Neutrophil (primary cell): Measurements from ENCODE around the gene IFT57.

Experiments
- H3K27ac ChIP-seq: fragments of 200-600 bp; sonication (generic); 2 replicates; pipeline ENCODE4 v1.5.1; 2016; ENCODE audit warnings: mild to moderate bottlenecking, moderate library complexity
- H3K27me3 ChIP-seq: fragments of 200-600 bp; sonication (generic); 2 replicates; pipeline ENCODE4 v1.6.0; 2016; ENCODE audit warnings: mild to moderate bottlenecking
- H3K36me3 ChIP-seq: fragments of 200-600 bp; sonication (generic); 2 replicates; pipeline ENCODE4 v1.5.1; 2017
- H3K4me1 ChIP-seq, 2 experiments: fragments of 200-600 bp in 1 of 2; sonication (generic) in 1 of 2; 1 replicate in 1 of 2; 2 replicates in 1 of 2; pipeline versions ENCODE4 v1.5.1 to v1.6.1; 2013 to 2016; ENCODE audit warnings: low read depth in 1 of 2, low read length in 1 of 2, mild to moderate bottlenecking in 1 of 2, moderate library complexity in 1 of 2; ENCODE audit not compliant: control insufficient read depth in 1 of 2, insufficient read depth in 1 of 2
- H3K4me3 ChIP-seq, 2 experiments: fragments of 200-600 bp in 1 of 2; sonication (generic) in 1 of 2; 1 replicate in 1 of 2; 2 replicates in 1 of 2; pipeline ENCODE4 v1.5.1; 2013 to 2016; ENCODE audit warnings: low read depth in 1 of 2, low read length in 1 of 2, mild to moderate bottlenecking in 1 of 2, moderate library complexity in 1 of 2
- H3K9me3 ChIP-seq: fragments of 200-600 bp; sonication (generic); 2 replicates; pipeline ENCODE4 v1.5.1; 2016
- TF ChIP-seq, protein P1 (sequence below): fragments of 200-600 bp; sonication (generic); IDR thresholded peaks from 2 replicates; pipeline ENCODE4 v1.5.1; 2016; ENCODE audit warnings: antibody characterized with exemption

Gene IFT57

GRCh38 chr3:108239082-108239481, 16.9 kb upstream of the IFT57 start:
- Histone ChIP-seq H3K4me1 (no peaks in the 10 kb centered on the region), H3K4me3 (no peak overlapping the region), H3K27ac (no peak overlapping the region), H3K27me3 (no peaks in the 10 kb centered on the region), H3K9me3 (no peaks in the 10 kb centered on the region), H3K36me3 (no peaks in the 10 kb centered on the region)
- TF ChIP-seq, protein P1, sequence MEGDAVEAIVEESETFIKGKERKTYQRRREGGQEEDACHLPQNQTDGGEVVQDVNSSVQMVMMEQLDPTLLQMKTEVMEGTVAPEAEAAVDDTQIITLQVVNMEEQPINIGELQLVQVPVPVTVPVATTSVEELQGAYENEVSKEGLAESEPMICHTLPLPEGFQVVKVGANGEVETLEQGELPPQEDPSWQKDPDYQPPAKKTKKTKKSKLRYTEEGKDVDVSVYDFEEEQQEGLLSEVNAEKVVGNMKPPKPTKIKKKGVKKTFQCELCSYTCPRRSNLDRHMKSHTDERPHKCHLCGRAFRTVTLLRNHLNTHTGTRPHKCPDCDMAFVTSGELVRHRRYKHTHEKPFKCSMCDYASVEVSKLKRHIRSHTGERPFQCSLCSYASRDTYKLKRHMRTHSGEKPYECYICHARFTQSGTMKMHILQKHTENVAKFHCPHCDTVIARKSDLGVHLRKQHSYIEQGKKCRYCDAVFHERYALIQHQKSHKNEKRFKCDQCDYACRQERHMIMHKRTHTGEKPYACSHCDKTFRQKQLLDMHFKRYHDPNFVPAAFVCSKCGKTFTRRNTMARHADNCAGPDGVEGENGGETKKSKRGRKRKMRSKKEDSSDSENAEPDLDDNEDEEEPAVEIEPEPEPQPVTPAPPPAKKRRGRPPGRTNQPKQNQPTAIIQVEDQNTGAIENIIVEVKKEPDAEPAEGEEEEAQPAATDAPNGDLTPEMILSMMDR: no peak

- Histone ChIP-seq H3K9me3 (no peaks in the 10 kb centered on the region), H3K27ac (no peak overlapping the region), H3K4me1 (no peaks in the 10 kb centered on the region), H3K27me3 (no peaks in the 10 kb centered on the region), H3K4me3 (no peak overlapping the region), H3K36me3 (no peaks in the 10 kb centered on the region)
- TF ChIP-seq, protein P1: no peak
Measured at GRCh38 chr3:108235290-108235689, 13.1 kb upstream of the IFT57 start.

DNA sequence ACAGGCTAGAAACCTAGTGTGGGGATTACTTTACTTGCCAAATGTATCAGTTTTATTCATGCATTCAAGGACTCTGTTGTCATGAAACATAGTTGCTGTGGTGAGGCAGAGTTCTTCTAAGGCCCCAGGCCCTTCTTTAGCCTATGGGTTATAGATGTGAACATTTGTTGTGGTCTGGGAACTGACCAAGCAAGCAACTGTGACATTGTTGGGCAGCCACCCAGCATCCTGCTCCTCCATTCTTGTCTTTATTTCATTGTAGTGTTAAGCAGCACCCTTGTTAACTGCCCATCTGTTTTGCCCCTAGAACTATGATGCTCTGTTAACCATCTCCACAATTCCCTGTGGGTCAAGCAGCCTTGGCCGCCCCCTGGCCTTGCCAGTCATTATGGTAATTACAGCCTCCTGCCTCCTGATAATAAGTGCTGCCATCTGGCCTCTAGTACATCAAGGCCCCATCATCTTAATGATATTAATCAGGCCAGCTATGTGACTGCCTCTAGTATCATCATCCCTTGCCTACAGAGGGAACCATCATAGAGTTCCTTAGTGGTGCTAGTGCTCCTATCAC, 12.2 kb upstream of the IFT57 start:
- Histone ChIP-seq H3K27ac (no peak overlapping the region), H3K27me3 (no peaks in the 10 kb centered on the region), H3K9me3 (no peaks in the 10 kb centered on the region), H3K4me3 (no peak overlapping the region), H3K36me3 (no peaks in the 10 kb centered on the region), H3K4me1 (no peaks in the 10 kb centered on the region)
- TF ChIP-seq, protein P1: no peak

DNA sequence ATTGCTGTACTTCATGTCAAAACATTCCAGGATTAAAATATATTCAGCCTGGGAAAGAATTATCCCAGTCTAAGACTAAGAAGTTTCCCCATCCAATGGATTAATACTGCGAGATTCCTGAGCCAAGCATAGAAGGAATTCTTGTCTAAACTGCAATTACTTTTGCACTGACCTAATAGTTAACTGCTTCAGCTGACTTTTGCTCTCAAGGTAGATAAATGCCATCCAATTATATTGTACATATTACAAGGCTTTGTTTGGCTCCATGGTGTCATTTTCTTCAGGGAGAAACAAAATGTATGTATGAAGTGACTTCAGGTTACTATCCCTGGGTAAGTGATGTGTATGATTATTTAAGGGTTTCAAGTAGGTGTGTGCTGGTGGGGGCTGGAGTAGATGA, 6.1 kb upstream of the IFT57 start:
- Histone ChIP-seq H3K9me3 (no peaks in the 10 kb centered on the region), H3K27me3 (no peaks in the 10 kb centered on the region), H3K4me1 (peaks cover 33 to 44% of the 10 kb centered on the region in 2 experiments), H3K27ac (no peak overlapping the region), H3K36me3 (no peaks in the 10 kb centered on the region), H3K4me3 (no peak overlapping the region)
- TF ChIP-seq, protein P1: no peak

DNA sequence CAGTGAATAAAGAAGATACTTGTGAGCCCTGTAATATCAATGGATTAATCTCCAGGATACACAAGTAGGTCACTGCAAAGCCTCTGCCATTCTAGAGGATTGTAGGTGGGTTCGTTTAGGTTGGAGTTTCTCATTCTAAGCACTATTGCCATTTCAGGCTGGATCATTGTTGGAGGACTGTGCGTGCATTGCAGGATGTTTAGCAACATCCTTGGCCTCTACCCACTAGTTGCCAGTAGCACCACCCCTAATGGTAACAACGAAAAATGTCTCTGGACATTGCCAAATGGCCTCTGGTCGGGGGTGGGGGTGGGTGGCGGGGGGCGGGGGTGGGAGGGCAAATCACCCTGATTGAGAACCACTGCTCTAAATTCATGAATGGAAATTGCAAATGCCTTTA, 4.9 kb upstream of the IFT57 start:
- Histone ChIP-seq H3K4me3 (no peak overlapping the region), H3K4me1 (peaks cover 42 to 54% of the 10 kb centered on the region in 2 experiments), H3K27ac (peak overlapping the region; percentile 16), H3K9me3 (no peaks in the 10 kb centered on the region), H3K27me3 (no peaks in the 10 kb centered on the region), H3K36me3 (no peaks in the 10 kb centered on the region)
- TF ChIP-seq, protein P1: no peak

- Histone ChIP-seq H3K4me1 (peaks cover 56 to 67% of the 10 kb centered on the region in 2 experiments), H3K27ac (no peak overlapping the region), H3K27me3 (no peaks in the 10 kb centered on the region), H3K36me3 (no peaks in the 10 kb centered on the region), H3K9me3 (no peaks in the 10 kb centered on the region), H3K4me3 (no peak overlapping the region)
- TF ChIP-seq, protein P1: no peak
Measured at GRCh38 chr3:108225221-108225620, 3.0 kb upstream of the IFT57 start.
